GM18858 (cell line): ENCODE results near the gene HOXD12.

Source experiments
- ATAC-seq: cut with Tn5 transposase; IDR thresholded peaks from one replicate; pipeline ENCODE4 v1.9.1; 2021; ENCODE audit not compliant: unreplicated experiment

HOXD12 gene

GRCh38 chr2:176147210-176147799, 47.7 kb downstream of the HOXD12 start:
- no peak for ATAC-seq

DNA sequence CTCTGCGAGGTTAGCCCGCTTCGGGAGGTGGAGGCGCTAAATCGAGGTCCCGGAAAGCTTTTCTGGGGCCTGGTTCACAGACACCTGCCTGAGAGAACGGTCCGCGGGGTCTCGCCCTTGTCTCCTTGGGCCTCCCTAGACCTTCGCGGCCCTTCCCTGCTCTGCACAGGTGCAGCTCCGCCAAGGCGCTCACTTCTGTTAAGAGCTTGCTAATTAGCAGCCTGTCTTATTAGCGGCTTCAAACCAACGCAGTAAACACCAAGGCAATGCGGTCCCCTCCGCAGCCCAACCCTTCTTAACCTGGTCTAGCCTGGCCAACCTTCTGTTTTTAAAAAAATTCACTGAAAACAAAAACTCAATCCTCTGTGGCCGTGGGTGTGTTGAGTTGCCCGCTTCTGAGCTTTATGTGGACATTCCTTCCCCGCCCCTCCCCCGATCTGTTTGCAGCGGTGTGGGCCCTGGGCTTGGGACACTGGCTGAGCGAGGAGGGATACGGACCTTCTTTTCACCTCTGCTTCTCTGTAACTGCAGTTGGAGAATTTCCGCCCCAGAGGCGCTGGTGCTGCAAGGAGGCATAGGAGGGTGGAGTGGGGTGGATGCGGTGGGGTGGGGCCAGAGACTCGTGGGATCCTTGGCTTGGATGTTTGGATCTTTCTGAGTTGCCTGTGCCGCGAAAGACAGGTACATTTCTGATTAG, 48.4 kb downstream of the HOXD12 start:
- ATAC-seq, result no peak

DNA sequence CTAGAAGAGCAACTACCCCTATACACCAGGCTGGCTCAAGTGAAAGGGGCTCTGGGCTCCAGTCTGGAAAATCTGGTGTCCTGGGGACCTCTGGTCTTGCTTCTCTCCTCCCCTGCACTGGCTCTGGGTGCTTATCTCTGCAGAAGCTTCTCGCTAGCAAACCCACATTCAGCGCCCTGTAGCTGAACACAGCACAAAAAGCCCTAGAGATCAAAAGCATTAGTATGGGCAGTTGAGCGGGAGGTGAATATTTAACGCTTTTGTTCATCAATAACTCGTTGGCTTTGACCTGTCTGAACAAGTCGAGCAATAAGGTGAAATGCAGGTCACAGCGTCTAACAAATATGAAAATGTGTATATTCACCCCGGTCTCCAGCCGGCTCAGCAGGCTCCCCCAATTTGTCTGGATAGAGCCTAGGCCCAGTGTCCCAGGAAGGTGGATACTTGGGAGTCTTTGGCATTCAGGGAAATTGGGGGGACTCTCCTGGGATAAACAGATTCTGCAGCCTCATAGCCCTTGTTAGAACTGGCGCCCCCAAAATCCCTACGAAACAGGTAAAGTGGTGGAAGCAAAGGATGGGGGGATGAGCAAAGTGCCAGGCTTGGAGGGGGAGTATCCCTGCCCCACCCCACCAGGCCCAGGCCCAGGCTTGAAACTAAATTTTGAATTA, 49.3 kb downstream of the HOXD12 start:
- ATAC-seq, result no peak

DNA sequence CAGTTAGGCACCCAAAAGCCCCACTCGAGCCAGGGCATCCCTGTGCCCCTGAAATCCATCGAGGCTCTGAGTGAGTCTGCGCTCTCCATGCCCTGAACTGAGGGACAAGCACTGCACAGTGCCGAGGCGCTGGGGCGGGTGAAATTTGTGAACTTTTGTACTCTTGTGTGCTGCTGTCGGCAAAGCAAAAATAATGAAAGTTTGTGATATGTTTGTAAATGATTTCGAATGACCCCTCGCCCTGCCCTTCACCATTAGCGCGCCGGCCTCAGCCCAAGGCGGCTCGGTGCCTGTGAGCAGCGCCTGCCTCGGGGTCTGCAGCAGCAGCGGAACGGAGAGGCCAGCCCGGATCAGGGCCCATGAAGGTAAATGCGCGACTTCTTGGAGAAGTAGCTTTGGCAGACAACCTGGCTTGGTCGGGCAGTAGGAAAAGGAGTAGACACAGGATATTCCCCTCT, 49.9 kb downstream of the HOXD12 start:
- no peak for ATAC-seq

GRCh38 chr2:176149939-176150583, 50.5 kb downstream of the HOXD12 start:
- ATAC-seq, result no peak

- ATAC-seq, result no peak
Measured at GRCh38 chr2:176150584-176151441, 51.2 kb downstream of the HOXD12 start.

DNA sequence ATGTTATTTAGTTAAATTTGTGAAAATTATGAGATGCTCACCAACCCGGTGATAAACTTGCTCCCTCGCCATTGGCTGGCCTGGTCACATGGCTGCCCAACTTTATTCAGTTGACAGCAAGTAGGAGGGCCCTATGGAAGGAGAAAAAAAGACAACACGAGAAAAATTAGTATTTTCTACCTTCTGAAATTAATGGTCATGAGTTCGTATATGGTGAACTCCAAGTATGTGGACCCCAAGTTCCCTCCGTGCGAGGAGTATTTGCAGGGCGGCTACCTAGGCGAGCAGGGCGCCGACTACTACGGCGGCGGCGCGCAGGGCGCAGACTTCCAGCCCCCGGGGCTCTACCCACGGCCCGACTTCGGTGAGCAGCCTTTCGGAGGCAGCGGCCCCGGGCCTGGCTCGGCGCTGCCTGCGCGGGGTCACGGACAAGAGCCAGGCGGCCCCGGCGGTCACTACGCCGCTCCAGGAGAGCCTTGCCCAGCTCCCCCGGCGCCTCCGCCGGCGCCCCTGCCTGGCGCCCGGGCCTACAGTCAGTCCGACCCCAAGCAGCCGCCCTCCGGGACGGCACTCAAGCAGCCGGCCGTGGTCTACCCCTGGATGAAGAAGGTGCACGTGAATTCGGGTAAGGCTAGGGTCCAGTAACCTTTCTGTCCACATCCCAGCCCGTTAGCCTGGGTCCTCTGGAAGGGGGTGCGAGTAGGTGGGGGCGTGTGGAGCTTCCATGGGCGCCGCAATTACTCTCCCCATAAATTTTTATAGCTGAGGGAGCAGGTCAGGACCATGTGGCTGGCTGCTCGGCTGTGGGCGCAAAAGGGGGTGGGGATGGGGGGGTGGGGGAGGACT, 52.1 kb downstream of the HOXD12 start, which contains the start of gene HOXD4:
HOXD4 (plus strand) TSS at position 109 of the 846 bp plus-strand sequence; CDS start at position 193, 84 bp downstream.
- no peak for ATAC-seq
